ENCODE results near the gene FCHSD2. TPM values are rescaled to one million over a fixed set of nuclear protein-coding genes. Genes with fewer than 3 reads are reported as not detected.

Gene FCHSD2
- total and polyA plus RNA-seq, 4 donors: 7.6 to 18.7 (median 9.9) TPM

GRCh38 chr11:72970557-72971118 lies 171.5 kb downstream of the FCHSD2 start:
- Histone ChIP-seq H3K27me3 (ENCODE audit: control insufficient read depth in 4 of 4, insufficient read depth in 4 of 4, low read length in 3 of 4) (no peaks in the 10 kb centered on the region), H3K27ac (ENCODE audit: low read depth in 1 of 2, low read length in 2 of 2) (no peak overlapping the region), H3K4me1 (ENCODE audit: control insufficient read depth in 4 of 4, insufficient read depth in 4 of 4, low read length in 3 of 4) (no peaks in the 10 kb centered on the region), H3K4me3 (ENCODE audit: low read depth in 1 of 3, low read length in 3 of 3) (no peak overlapping the region), H3K9me3 (ENCODE audit: control insufficient read depth in 4 of 4, low read length in 3 of 4) (no peaks in the 10 kb centered on the region), H3K36me3 (ENCODE audit: control insufficient read depth in 4 of 4, insufficient read depth in 3 of 4, low read depth in 1 of 4, low read length in 3 of 4) (peaks cover 0 to 3% (median 0%) of the 10 kb centered on the region in 4 donors), H3K9ac (ENCODE audit: low read depth in 1 of 2, low read length in 2 of 2) (no peak overlapping the region)
- no peak for DNase-seq (ENCODE audit: low spot score)
- TF ChIP-seq, protein P1, sequence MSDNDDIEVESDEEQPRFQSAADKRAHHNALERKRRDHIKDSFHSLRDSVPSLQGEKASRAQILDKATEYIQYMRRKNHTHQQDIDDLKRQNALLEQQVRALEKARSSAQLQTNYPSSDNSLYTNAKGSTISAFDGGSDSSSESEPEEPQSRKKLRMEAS (IDR thresholded peaks at IDR 0.05): no peak
- TF ChIP-seq FOXA1 (IDR thresholded peaks at IDR 0.05) (no peak), RXRA (IDR thresholded peaks at IDR 0.05) (no peak), RAD21 (IDR thresholded peaks at IDR 0.05) (no peak), YY1 (IDR thresholded peaks at IDR 0.05) (no peak), HNF4G (IDR thresholded peaks at IDR 0.05) (no peak), HNF4A (conservative IDR thresholded peaks at IDR 0.05) (no peak), GABPA (IDR thresholded peaks at IDR 0.05 in 1 of 2, conservative IDR thresholded peaks at IDR 0.05 in 1 of 2) (no peak), EGR1 (IDR thresholded peaks at IDR 0.05; ENCODE audit: low read depth in 2 of 2) (no peak), SP1 (IDR thresholded peaks at IDR 0.05) (no peak)
- TF ChIP-seq, protein P2, sequence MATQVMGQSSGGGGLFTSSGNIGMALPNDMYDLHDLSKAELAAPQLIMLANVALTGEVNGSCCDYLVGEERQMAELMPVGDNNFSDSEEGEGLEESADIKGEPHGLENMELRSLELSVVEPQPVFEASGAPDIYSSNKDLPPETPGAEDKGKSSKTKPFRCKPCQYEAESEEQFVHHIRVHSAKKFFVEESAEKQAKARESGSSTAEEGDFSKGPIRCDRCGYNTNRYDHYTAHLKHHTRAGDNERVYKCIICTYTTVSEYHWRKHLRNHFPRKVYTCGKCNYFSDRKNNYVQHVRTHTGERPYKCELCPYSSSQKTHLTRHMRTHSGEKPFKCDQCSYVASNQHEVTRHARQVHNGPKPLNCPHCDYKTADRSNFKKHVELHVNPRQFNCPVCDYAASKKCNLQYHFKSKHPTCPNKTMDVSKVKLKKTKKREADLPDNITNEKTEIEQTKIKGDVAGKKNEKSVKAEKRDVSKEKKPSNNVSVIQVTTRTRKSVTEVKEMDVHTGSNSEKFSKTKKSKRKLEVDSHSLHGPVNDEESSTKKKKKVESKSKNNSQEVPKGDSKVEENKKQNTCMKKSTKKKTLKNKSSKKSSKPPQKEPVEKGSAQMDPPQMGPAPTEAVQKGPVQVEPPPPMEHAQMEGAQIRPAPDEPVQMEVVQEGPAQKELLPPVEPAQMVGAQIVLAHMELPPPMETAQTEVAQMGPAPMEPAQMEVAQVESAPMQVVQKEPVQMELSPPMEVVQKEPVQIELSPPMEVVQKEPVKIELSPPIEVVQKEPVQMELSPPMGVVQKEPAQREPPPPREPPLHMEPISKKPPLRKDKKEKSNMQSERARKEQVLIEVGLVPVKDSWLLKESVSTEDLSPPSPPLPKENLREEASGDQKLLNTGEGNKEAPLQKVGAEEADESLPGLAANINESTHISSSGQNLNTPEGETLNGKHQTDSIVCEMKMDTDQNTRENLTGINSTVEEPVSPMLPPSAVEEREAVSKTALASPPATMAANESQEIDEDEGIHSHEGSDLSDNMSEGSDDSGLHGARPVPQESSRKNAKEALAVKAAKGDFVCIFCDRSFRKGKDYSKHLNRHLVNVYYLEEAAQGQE (IDR thresholded peaks at IDR 0.05): no peak
- TF ChIP-seq, protein P3, sequence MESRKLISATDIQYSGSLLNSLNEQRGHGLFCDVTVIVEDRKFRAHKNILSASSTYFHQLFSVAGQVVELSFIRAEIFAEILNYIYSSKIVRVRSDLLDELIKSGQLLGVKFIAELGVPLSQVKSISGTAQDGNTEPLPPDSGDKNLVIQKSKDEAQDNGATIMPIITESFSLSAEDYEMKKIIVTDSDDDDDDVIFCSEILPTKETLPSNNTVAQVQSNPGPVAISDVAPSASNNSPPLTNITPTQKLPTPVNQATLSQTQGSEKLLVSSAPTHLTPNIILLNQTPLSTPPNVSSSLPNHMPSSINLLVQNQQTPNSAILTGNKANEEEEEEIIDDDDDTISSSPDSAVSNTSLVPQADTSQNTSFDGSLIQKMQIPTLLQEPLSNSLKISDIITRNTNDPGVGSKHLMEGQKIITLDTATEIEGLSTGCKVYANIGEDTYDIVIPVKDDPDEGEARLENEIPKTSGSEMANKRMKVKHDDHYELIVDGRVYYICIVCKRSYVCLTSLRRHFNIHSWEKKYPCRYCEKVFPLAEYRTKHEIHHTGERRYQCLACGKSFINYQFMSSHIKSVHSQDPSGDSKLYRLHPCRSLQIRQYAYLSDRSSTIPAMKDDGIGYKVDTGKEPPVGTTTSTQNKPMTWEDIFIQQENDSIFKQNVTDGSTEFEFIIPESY (IDR thresholded peaks at IDR 0.05): no peak
- TF ChIP-seq, protein P4, sequence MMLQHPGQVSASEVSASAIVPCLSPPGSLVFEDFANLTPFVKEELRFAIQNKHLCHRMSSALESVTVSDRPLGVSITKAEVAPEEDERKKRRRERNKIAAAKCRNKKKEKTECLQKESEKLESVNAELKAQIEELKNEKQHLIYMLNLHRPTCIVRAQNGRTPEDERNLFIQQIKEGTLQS (IDR thresholded peaks at IDR 0.05): no peak
- 90% methylated on average over 6 of the region's 6 CpGs for WGBS

DNA sequence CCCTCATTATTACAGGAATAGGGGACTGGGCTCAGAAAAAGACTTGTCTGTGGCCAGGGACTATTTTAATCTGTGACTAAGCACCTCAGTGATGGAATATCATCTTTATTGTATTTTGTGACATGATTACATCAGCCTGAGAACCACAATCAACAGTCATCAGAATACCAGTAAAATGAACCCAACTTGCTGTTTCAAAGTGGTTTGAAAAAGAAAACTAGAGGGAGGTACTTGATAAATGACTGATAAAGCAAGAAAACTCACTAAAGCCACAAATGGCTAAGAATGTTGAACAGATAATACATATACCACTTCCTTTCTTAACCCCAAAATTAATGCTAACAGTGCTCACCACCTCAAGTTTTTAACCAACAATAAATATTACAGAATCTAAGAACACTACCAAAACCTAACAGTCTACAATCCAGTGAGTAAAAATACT lies 172.2 kb downstream of the FCHSD2 start:
- H3K27ac ChIP-seq (ENCODE audit: low read depth in 1 of 2, low read length in 2 of 2): no peak overlapping the region
- TF ChIP-seq GABPA (IDR thresholded peaks at IDR 0.05 in 1 of 2, conservative IDR thresholded peaks at IDR 0.05 in 1 of 2) (no peak), HNF4A (conservative IDR thresholded peaks at IDR 0.05) (no peak), RXRA (IDR thresholded peaks at IDR 0.05) (no peak), NR2F2 (IDR thresholded peaks at IDR 0.05) (no peak), TAF1 (conservative IDR thresholded peaks at IDR 0.05) (no peak), FOXA2 (IDR thresholded peaks at IDR 0.05) (no peak), FOXA1 (IDR thresholded peaks at IDR 0.05) (no peak), YY1 (IDR thresholded peaks at IDR 0.05) (no peak), EGR1 (IDR thresholded peaks at IDR 0.05; ENCODE audit: low read depth in 2 of 2) (no peak), HNF4G (IDR thresholded peaks at IDR 0.05) (no peak), SP1 (IDR thresholded peaks at IDR 0.05) (no peak), JUND (IDR thresholded peaks at IDR 0.05) (no peak), RAD21 (IDR thresholded peaks at IDR 0.05) (no peak)
- TF ChIP-seq, protein P3 (IDR thresholded peaks at IDR 0.05): no peak
- TF ChIP-seq, protein P2 (IDR thresholded peaks at IDR 0.05): no peak
- TF ChIP-seq, protein P1 (IDR thresholded peaks at IDR 0.05): no peak
- peaks cover 0 to 6% (median 0%) of the 10 kb centered on the region in 4 donors for H3K36me3 ChIP-seq (ENCODE audit: control insufficient read depth in 4 of 4, insufficient read depth in 3 of 4, low read depth in 1 of 4, low read length in 3 of 4)
- no peaks in the 10 kb centered on the region for H3K9me3 ChIP-seq (ENCODE audit: control insufficient read depth in 4 of 4, low read length in 3 of 4)
- H3K9ac ChIP-seq (ENCODE audit: low read depth in 1 of 2, low read length in 2 of 2): no peak overlapping the region
- H3K4me1 ChIP-seq (ENCODE audit: control insufficient read depth in 4 of 4, insufficient read depth in 4 of 4, low read length in 3 of 4): no peaks in the 10 kb centered on the region
- no peak for DNase-seq (ENCODE audit: low spot score)
- H3K27me3 ChIP-seq (ENCODE audit: control insufficient read depth in 4 of 4, insufficient read depth in 4 of 4, low read length in 3 of 4): no peaks in the 10 kb centered on the region
- H3K4me3 ChIP-seq (ENCODE audit: low read depth in 1 of 3, low read length in 3 of 3): no peak overlapping the region

Measured in liver (tissue), 9 donors.